SU-DHL-6 (cell line): ENCODE results near the gene GRIN2A.

Source experiments
- H2AFZ ChIP-seq: fragments of 200-600 bp; sonication (generic); 2 replicates; pipeline ENCODE4 v1.6.1; 2014; ENCODE audit warnings: low read depth, mild to moderate bottlenecking, moderate library complexity, mixed read lengths, antibody characterized with exemption, low read length; ENCODE audit not compliant: severe bottlenecking
- H3F3A ChIP-seq: fragments of 200-600 bp; shearing (Covaris generic); 2 replicates; pipeline ENCODE4 v1.6.0; 2016; ENCODE audit warnings: antibody characterized with exemption, mild to moderate bottlenecking; ENCODE audit not compliant: insufficient read depth
- H3K27ac ChIP-seq: fragments of 200-600 bp; sonication (generic); 2 replicates; pipeline ENCODE4 v1.5.1; 2016; ENCODE audit warnings: low read depth, mild to moderate bottlenecking, low read length, moderate library complexity, mixed read lengths
- H3K27me3 ChIP-seq: fragments of 200-600 bp; sonication (generic), shearing (Covaris generic); 2 replicates; pipeline ENCODE4 v1.6.0; 2014; ENCODE audit warnings: mild to moderate bottlenecking, low read length
- H3K36me3 ChIP-seq: fragments of 200-600 bp; sonication (generic); 2 replicates; pipeline ENCODE4 v1.6.1; 2014; ENCODE audit warnings: mild to moderate bottlenecking, low read length, mixed read lengths
- H3K4me2 ChIP-seq: fragments of 300-600, 200-600 bp; shearing (Covaris generic), sonication (generic); 2 replicates; pipeline ENCODE4 v1.6.0; 2014; ENCODE audit warnings: low read length, low read depth, mild to moderate bottlenecking; ENCODE audit not compliant: poor library complexity, severe bottlenecking
- H3K4me3 ChIP-seq: fragments of 200-600 bp; sonication (generic); 2 replicates; pipeline ENCODE4 v1.5.1; 2014; ENCODE audit warnings: antibody characterized with exemption, low read length, mild to moderate bottlenecking, mixed read lengths; ENCODE audit not compliant: insufficient read depth, poor library complexity, severe bottlenecking
- H3K79me2 ChIP-seq: fragments of 200-600 bp; sonication (generic); 2 replicates; pipeline ENCODE4 v1.6.1; 2014; ENCODE audit warnings: mild to moderate bottlenecking, low read length, moderate library complexity; ENCODE audit not compliant: insufficient read depth
- H3K9ac ChIP-seq: fragments of 200-600 bp; sonication (generic); 2 replicates; pipeline ENCODE4 v1.7.0; 2014; ENCODE audit warnings: mild to moderate bottlenecking, low read length
- H3K9me2 ChIP-seq: fragments of 200-600 bp; sonication (generic); replicated peaks from 2 replicates; pipeline ENCODE4 v1.6.1; 2014; ENCODE audit warnings: low read length; ENCODE audit not compliant: insufficient read depth
- H3K9me3 ChIP-seq: fragments of 200-600 bp; sonication (generic); 2 replicates; pipeline ENCODE4 v1.6.1; 2014; ENCODE audit warnings: low read length, mixed read lengths; ENCODE audit not compliant: insufficient read depth
- H4K20me1 ChIP-seq: fragments of 200-600 bp; sonication (generic); 2 replicates; pipeline ENCODE4 v1.6.1; 2014; ENCODE audit warnings: low read depth, mild to moderate bottlenecking, antibody characterized with exemption, low read length, moderate library complexity, mixed read lengths
- CTCF ChIP-seq: fragments of 200-600 bp; sonication (generic); IDR thresholded peaks from one replicate; pipeline ENCODE4 v1.5.1; 2017; ENCODE audit warnings: antibody characterized with exemption, mild to moderate bottlenecking, low read length, moderate library complexity; ENCODE audit not compliant: insufficient read depth, poor library complexity, severe bottlenecking
- EZH2phosphoT487 ChIP-seq: fragments of 200-600 bp; sonication (generic), shearing (Covaris generic); conservative IDR thresholded peaks from 2 replicates; pipeline ENCODE4 v1.6.1; 2018; ENCODE audit warnings: mild to moderate bottlenecking, antibody characterized with exemption, low read length, moderate library complexity, mixed read lengths

The GRIN2A gene

GRCh38 chr16:10218490-10219206, 36.4 kb upstream of the GRIN2A start:
- TF ChIP-seq EZH2phosphoT487 (no peak), CTCF (no peak)
- Histone ChIP-seq H3K4me3 (no peak overlapping the region), H3K9me3 (no peaks in the 10 kb centered on the region), H3K27ac (no peak overlapping the region), H3F3A (no peaks in the 10 kb centered on the region), H2AFZ (no peak overlapping the region), H4K20me1 (no peaks in the 10 kb centered on the region), H3K9me2 (no peaks in the 10 kb centered on the region), H3K27me3 (no peaks in the 10 kb centered on the region), H3K9ac (no peak overlapping the region), H3K4me2 (no peak overlapping the region), H3K36me3 (no peaks in the 10 kb centered on the region), H3K79me2 (no peaks in the 10 kb centered on the region)

GRCh38 chr16:10213748-10214147, 31.5 kb upstream of the GRIN2A start:
- Histone ChIP-seq H3K9ac (no peak overlapping the region), H3K27me3 (no peaks in the 10 kb centered on the region), H3F3A (no peaks in the 10 kb centered on the region), H2AFZ (no peak overlapping the region), H3K9me2 (no peaks in the 10 kb centered on the region), H3K27ac (no peak overlapping the region), H3K9me3 (no peaks in the 10 kb centered on the region), H3K4me3 (no peak overlapping the region), H3K36me3 (no peaks in the 10 kb centered on the region), H3K4me2 (no peak overlapping the region), H4K20me1 (no peaks in the 10 kb centered on the region), H3K79me2 (no peaks in the 10 kb centered on the region)
- TF ChIP-seq EZH2phosphoT487: no peak
- TF ChIP-seq CTCF: no peak

DNA sequence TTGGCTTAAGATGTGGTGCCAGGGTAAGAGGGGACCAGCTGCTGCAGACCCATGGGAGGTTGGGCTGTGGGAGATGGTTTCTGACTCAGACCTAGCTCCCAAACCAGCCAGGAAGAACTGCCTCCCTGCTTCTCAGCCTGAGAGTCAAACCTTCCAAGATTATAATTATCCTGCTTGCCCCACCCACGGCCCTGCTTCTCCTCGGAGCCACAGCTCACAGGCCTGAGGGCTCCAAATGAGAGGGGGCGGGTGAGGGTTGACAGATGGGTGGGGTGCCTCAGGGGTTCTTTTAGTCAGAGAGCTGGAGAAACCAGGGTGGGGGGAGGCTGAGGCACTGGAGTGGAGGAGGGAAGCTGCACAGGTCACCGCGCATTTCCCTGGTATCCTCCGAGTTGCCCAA, 28.7 kb upstream of the GRIN2A start:
- no peaks in the 10 kb centered on the region for H3K27me3 ChIP-seq
- no peaks in the 10 kb centered on the region for H3K36me3 ChIP-seq
- H3K4me3 ChIP-seq: no peak overlapping the region
- H3K4me2 ChIP-seq: no peak overlapping the region
- H3K9me2 ChIP-seq: no peaks in the 10 kb centered on the region
- no peaks in the 10 kb centered on the region for H3F3A ChIP-seq
- TF ChIP-seq CTCF (no peak), EZH2phosphoT487 (no peak)
- no peaks in the 10 kb centered on the region for H3K79me2 ChIP-seq
- H3K9me3 ChIP-seq: no peaks in the 10 kb centered on the region
- no peak overlapping the region for H3K9ac ChIP-seq
- no peak overlapping the region for H3K27ac ChIP-seq
- H4K20me1 ChIP-seq: no peaks in the 10 kb centered on the region
- no peak overlapping the region for H2AFZ ChIP-seq
